DOHH2 (cell line): ENCODE measurements around the gene AK8.

Source experiments
- EZH2phosphoT487 ChIP-seq: fragments of 200-600 bp; sonication (generic); IDR thresholded peaks from 2 replicates; pipeline ENCODE4 v1.6.1; 2017; ENCODE audit warnings: borderline replicate concordance, mild to moderate bottlenecking, antibody characterized with exemption, low read length, moderate library complexity, mixed read lengths
- TF ChIP-seq, protein P1 (sequence below): fragments of 200-600 bp; sonication (generic); IDR thresholded peaks from one replicate; pipeline ENCODE4 v1.5.1; 2014; ENCODE audit warnings: antibody characterized with exemption, mild to moderate bottlenecking, low read depth, low read length; ENCODE audit not compliant: poor library complexity, severe bottlenecking

DNA sequence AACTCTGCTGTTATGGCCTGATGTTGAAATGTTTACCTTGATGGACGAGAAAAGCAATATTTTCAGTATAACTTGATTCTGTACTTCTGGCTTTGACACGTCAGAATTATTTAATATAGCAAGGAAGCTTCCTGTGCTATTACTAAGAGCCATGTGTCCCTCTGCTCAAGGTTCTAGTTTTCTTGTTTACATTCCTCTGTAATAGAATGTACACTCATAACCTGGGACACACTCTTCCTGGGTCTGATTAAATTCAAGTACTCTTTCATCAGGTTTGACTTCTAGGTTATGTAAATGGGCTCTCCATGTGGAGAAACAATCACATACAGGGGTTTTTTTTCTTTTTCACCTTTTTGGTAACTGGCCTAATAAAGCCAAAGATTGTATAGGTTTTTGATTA, 174.7 kb downstream of the AK8 start:
- TF ChIP-seq, protein P1, sequence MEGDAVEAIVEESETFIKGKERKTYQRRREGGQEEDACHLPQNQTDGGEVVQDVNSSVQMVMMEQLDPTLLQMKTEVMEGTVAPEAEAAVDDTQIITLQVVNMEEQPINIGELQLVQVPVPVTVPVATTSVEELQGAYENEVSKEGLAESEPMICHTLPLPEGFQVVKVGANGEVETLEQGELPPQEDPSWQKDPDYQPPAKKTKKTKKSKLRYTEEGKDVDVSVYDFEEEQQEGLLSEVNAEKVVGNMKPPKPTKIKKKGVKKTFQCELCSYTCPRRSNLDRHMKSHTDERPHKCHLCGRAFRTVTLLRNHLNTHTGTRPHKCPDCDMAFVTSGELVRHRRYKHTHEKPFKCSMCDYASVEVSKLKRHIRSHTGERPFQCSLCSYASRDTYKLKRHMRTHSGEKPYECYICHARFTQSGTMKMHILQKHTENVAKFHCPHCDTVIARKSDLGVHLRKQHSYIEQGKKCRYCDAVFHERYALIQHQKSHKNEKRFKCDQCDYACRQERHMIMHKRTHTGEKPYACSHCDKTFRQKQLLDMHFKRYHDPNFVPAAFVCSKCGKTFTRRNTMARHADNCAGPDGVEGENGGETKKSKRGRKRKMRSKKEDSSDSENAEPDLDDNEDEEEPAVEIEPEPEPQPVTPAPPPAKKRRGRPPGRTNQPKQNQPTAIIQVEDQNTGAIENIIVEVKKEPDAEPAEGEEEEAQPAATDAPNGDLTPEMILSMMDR: no peak
- TF ChIP-seq EZH2phosphoT487: no peak
